Calu3 (cell line): ENCODE data around the gene ARHGAP40. TPM values are rescaled to one million over a fixed set of nuclear protein-coding genes. Genes with fewer than 3 reads are reported as not detected.
A peak's percentile ranks its signal among the peaks of the same experiment; 100 is the strongest.
"Not testable (repeated sequence)": the region's sequence is repeated elsewhere in the genome, so short reads cannot be mapped to it uniquely, and the experiment has no call there.

Source experiments
- BruUV-seq: library from RNA; stranded (reverse); fragments of 400-500 nt; replicated peaks from 2 replicates; lab custom pipeline; 2021; lab: Mats Ljungman, UMichigan
- CTCF ChIA-PET: fragments of 300-600 bp; sonication (Branson Sonifier 250); formaldehyde crosslinking; loops from one replicate; lab custom pipeline; 2022; ENCODE audit warnings: antibody characterized with exemption; lab: Charles Lee
- DNase-seq: peaks from one replicate; pipeline ENCODE4 v3.0.0; 2022
- H3K27ac Mint-ChIP-seq: one replicate; pipeline ENCODE4 v1.8.0; 2022; ENCODE audit warnings: mixed read lengths; ENCODE audit not compliant: unreplicated experiment
- H3K27me3 Mint-ChIP-seq: one replicate; pipeline ENCODE4 v1.8.0; 2022; ENCODE audit warnings: mixed read lengths; ENCODE audit not compliant: unreplicated experiment
- H3K36me3 Mint-ChIP-seq: one replicate; pipeline ENCODE4 v1.8.0; 2022; ENCODE audit warnings: mild to moderate bottlenecking, moderate library complexity, mixed read lengths; ENCODE audit not compliant: insufficient read depth, unreplicated experiment
- H3K4me1 Mint-ChIP-seq: one replicate; pipeline ENCODE4 v1.8.0; 2022; ENCODE audit warnings: mild to moderate bottlenecking, low read depth, mixed read lengths; ENCODE audit not compliant: unreplicated experiment
- H3K4me3 Mint-ChIP-seq: one replicate; pipeline ENCODE4 v1.8.0; 2022; ENCODE audit warnings: mild to moderate bottlenecking, low read depth, moderate library complexity, mixed read lengths; ENCODE audit not compliant: unreplicated experiment
- H3K9me3 Mint-ChIP-seq: one replicate; pipeline ENCODE4 v1.8.0; 2022; ENCODE audit warnings: low read depth, mixed read lengths; ENCODE audit not compliant: unreplicated experiment
- intact Hi-C: fragments of 100-400 bp; cut with micrococcal nuclease; formaldehyde crosslinking; loops from one replicate; pipeline ENCODE4 v1.10.0; 2022; ENCODE audit not compliant: unreplicated experiment
- total RNA-seq: library from RNA; stranded (reverse); gene quantifications from 2 replicates; pipeline ENCODE4 v1.2.3, GENCODE V29; 2022
- TF ChIP-seq, protein P1 (sequence below): fragments of 200-600 bp; IDR thresholded peaks from one replicate; pipeline ENCODE4 v1.8.0; 2022; ENCODE audit warnings: antibody characterized with exemption; ENCODE audit not compliant: unreplicated experiment

ARHGAP40 gene
- total RNA-seq, 1 experiment from 2014 or later, result 8.3 TPM

DNA sequence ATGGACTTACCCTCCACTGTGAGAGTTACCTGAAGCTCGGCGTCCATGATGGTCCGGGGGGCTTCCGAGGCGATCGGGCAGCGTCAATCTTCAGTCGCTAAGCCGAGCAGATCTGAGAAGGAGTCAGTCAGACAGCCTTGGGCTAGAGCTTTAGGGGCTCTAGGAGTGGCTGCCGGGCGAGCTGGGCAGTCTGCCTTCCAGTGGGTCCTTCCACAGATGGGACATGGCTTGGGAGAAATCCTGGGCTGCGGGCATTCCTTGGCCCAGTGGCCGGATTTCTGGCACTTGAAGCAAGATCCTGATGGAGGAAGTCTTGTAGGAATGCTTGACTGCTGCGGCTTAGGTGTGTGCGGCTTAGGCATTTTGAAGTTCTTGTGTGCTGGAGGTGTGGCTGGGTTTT lies 5.7 kb upstream of the ARHGAP40 start:
- H3K27me3 Mint-ChIP-seq, result peaks cover 17% of the 10 kb centered on the region
- peaks cover 22% of the 10 kb centered on the region for H3K4me1 Mint-ChIP-seq
- H3K9me3 Mint-ChIP-seq, BruUV-seq, H3K27ac Mint-ChIP-seq, DNase-seq, intact Hi-C loops, H3K36me3 Mint-ChIP-seq, CTCF ChIA-PET, H3K4me3 Mint-ChIP-seq: not testable (repeated sequence)

DNA sequence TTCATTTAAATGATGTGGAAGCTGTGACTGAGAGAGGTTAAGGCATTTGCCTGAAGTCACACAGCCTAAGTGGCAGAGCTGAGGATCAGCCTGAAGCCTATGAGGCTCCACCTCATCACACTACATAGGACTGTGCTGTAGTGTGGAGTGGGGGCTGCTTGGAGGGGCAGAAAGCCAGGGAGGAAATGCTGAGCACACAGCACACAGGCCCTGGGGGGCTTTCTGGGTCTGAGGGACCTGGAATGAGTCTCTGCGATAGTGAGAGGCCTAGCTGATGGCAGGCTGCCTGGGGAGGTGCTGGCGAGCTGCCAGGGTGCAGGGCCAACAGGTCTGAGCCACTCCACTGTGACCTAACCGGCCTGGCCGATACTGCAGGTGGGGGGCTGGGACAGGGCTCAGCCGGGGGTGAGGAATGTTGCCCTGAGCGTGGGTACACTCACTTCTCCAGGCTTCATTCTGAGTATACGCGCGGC lies 2.2 kb upstream of the ARHGAP40 start:
- Mint-ChIP-seq H3K27me3 (peaks cover 17% of the 10 kb centered on the region), H3K9me3 (no peaks in the 10 kb centered on the region), H3K27ac (peak overlapping the region; percentile 1), H3K4me3 (peak overlapping the region; percentile 0), H3K4me1 (peaks cover 46% of the 10 kb centered on the region), H3K36me3 (peaks cover 23% of the 10 kb centered on the region)
- no TSS peak for BruUV-seq
- TF ChIP-seq, protein P1, sequence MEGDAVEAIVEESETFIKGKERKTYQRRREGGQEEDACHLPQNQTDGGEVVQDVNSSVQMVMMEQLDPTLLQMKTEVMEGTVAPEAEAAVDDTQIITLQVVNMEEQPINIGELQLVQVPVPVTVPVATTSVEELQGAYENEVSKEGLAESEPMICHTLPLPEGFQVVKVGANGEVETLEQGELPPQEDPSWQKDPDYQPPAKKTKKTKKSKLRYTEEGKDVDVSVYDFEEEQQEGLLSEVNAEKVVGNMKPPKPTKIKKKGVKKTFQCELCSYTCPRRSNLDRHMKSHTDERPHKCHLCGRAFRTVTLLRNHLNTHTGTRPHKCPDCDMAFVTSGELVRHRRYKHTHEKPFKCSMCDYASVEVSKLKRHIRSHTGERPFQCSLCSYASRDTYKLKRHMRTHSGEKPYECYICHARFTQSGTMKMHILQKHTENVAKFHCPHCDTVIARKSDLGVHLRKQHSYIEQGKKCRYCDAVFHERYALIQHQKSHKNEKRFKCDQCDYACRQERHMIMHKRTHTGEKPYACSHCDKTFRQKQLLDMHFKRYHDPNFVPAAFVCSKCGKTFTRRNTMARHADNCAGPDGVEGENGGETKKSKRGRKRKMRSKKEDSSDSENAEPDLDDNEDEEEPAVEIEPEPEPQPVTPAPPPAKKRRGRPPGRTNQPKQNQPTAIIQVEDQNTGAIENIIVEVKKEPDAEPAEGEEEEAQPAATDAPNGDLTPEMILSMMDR, result no peak
- CTCF ChIA-PET, result interaction anchor here (1.0 kb wide), 1 partner anchor 11 kb away, joined by 3 read pairs; no protein-coding TSS in a partner anchor
- peak; percentile 97 for DNase-seq
- intact Hi-C loops, result no loop called here

DNA sequence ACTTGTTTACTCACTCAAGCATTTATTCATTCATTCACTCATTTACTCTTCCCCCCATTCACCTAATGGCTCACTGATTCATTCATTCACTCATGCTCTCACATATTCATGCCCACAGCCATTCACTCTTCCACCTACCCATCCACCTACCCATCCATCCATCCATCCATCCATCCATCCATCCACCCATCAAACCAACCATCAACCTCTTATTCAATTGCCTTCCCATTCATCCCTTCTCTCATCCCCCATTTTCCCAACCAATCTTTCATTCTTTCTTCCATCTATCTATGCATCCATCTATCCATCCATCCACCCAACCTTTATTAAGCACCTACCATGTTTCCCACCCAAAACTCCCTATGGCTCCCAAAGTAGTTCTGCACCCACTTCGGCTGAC lies 1.6 kb upstream of the ARHGAP40 start:
- BruUV-seq, result no TSS peak
- TF ChIP-seq, protein P1, result no peak
- Mint-ChIP-seq H3K9me3 (no peaks in the 10 kb centered on the region), H3K27me3 (peaks cover 17% of the 10 kb centered on the region), H3K4me3 (peak overlapping the region; percentile 0), H3K27ac (peak overlapping the region; percentile 1), H3K36me3 (peaks cover 23% of the 10 kb centered on the region), H3K4me1 (peaks cover 52% of the 10 kb centered on the region)
- intact Hi-C loops, result no loop called here
- no peak for DNase-seq
- CTCF ChIA-PET, result interaction anchor here (1.0 to 1.2 kb wide), 2 partner anchors 10 to 33 kb away, joined by 3 read pairs; no protein-coding TSS in a partner anchor

DNA sequence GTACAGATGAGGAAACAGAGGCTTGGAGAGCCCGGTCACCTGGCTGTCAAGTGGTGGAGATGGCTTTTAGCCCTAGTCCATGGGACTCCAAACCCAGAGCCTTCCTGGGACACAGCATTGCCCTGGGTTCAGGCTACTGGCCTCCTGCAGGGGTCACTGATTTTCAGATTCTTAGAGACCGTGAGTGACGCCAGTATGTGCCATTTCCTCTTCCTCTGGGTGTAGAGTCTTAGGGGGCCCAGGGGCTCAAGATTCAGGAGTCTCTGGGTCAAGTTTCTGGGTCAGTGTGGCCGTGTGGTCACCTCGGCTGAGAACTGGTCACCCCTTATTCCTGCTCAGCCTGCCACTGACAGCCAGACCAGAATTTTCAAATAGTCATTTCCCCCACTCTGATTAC lies 574 bp downstream of the ARHGAP40 start:
- intact Hi-C loops, result no loop called here
- TF ChIP-seq, protein P1, result no peak
- no peak overlapping the region for H3K27ac Mint-ChIP-seq
- peak overlapping the region; percentile 76 for H3K4me3 Mint-ChIP-seq
- H3K9me3 Mint-ChIP-seq, result no peaks in the 10 kb centered on the region
- peaks cover 23% of the 10 kb centered on the region for H3K36me3 Mint-ChIP-seq
- H3K4me1 Mint-ChIP-seq, result peaks cover 56% of the 10 kb centered on the region
- H3K27me3 Mint-ChIP-seq, result peaks cover 11% of the 10 kb centered on the region
- CTCF ChIA-PET, result no interaction called here
- peak; percentile 24 for DNase-seq
- BruUV-seq, result no TSS peak

DNA sequence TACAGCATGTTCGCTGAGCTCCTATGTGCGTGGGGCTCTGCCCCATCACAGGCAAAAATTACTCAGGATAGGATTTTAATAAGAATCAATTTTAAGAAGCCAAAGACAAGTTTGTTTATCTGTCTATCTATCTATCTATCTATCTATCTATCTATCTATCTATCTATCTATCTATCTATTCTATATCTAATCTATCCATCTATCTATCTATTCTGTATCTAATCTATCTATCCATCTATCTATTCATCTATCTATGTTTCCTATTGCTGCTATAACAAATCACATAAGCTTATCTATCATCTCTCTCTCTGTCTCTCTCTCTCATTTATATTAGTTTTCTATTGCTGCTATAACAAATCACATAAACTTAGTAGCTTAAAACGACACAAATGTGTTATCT lies 1.7 kb downstream of the ARHGAP40 start:
- peaks cover 58% of the 10 kb centered on the region for H3K4me1 Mint-ChIP-seq
- intact Hi-C loops, result no loop called here
- H3K4me3 Mint-ChIP-seq, result no peak overlapping the region
- no peaks in the 10 kb centered on the region for H3K9me3 Mint-ChIP-seq
- CTCF ChIA-PET, result interaction anchor here (0.7 to 1.0 kb wide), 2 partner anchors 9 to 29 kb away, joined by 3 read pairs; no protein-coding TSS in a partner anchor
- H3K36me3 Mint-ChIP-seq, result peaks cover 23% of the 10 kb centered on the region
- TF ChIP-seq, protein P1, result no peak
- no peak overlapping the region for H3K27ac Mint-ChIP-seq
- no peak for DNase-seq
- peaks cover under 1% of the 10 kb centered on the region for H3K27me3 Mint-ChIP-seq
- no TSS peak for BruUV-seq
